Tibial nerve (tissue), 4 donors: ENCODE data around the gene PVR.

Experiments
- EP300 ChIP-seq, 2 donors: sonication (generic); formaldehyde crosslinking; IDR thresholded peaks; one replicate each; pipeline ENCODE4 v1.6.1; 2017; ENCODE audit warnings: antibody characterized with exemption in 2 of 2, mild to moderate bottlenecking in 1 of 2
- POLR2A ChIP-seq, 2 donors: fragments of 450-650 bp; IDR thresholded peaks; one replicate each; pipeline ENCODE4 v1.6.1; 2017; ENCODE audit warnings: antibody characterized with exemption in 2 of 2, mild to moderate bottlenecking in 2 of 2, moderate library complexity in 2 of 2
- TF ChIP-seq, protein P1 (sequence below), 5 experiments: fragments of 200-600 bp in 3 of 5; fragments of 450-650 bp in 2 of 5; sonication (generic) in 3 of 5; IDR thresholded peaks; one replicate each; pipeline ENCODE4 v1.5.1; 2016 to 2019; ENCODE audit warnings: antibody characterized with exemption in 5 of 5, mild to moderate bottlenecking in 3 of 5, moderate library complexity in 2 of 5

DNA sequence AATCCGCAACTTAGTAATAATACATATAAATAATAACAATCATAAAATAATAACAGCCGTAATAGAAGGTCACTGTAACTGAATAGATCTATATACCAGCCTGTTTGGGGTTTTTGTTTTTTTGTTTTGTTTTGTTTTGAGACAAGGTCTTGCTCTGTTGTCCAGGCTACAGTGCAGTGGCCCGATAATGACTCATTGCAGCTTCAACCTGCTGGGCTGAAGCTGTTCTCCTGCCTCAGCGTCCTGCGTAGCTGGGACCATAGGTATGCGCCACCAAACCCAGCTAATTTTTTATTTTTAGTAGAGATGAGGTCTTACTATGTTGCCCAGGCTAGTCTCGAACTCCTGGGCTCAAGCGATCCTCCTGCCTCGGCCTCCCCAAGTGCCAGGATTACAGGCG, 29.4 kb upstream of the PVR start:
- no peak for TF ChIP-seq POLR2A (IDR thresholded peaks at IDR 0.05)
- TF ChIP-seq, protein P1, sequence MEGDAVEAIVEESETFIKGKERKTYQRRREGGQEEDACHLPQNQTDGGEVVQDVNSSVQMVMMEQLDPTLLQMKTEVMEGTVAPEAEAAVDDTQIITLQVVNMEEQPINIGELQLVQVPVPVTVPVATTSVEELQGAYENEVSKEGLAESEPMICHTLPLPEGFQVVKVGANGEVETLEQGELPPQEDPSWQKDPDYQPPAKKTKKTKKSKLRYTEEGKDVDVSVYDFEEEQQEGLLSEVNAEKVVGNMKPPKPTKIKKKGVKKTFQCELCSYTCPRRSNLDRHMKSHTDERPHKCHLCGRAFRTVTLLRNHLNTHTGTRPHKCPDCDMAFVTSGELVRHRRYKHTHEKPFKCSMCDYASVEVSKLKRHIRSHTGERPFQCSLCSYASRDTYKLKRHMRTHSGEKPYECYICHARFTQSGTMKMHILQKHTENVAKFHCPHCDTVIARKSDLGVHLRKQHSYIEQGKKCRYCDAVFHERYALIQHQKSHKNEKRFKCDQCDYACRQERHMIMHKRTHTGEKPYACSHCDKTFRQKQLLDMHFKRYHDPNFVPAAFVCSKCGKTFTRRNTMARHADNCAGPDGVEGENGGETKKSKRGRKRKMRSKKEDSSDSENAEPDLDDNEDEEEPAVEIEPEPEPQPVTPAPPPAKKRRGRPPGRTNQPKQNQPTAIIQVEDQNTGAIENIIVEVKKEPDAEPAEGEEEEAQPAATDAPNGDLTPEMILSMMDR (IDR thresholded peaks at IDR 0.05) = no peak
- no peak for TF ChIP-seq EP300 (IDR thresholded peaks at IDR 0.05)
